NCI-H1417 treated with DMSO at 0.1 percent for 48 hours (cell line): ENCODE results near the gene LIMCH1.

ENCODE experiments used
- DNase-seq: peaks from one replicate; lab custom pipeline; 2025; lab: John Stamatoyannopoulos, UW

Gene LIMCH1

GRCh38 chr4:41602886-41603498, 65.0 kb downstream of the LIMCH1 start:
- DNase-seq, result no peak

- DNase-seq, result no peak
Measured at GRCh38 chr4:41609851-41610250, 71.9 kb downstream of the LIMCH1 start.

GRCh38 chr4:41610474-41610873, 72.5 kb downstream of the LIMCH1 start:
- DNase-seq, result no peak

- DNase-seq, result no peak
Measured at GRCh38 chr4:41611124-41611838, 73.3 kb downstream of the LIMCH1 start.

GRCh38 chr4:41611881-41612871, 74.2 kb downstream of the LIMCH1 start:
- DNase-seq, result no peak

GRCh38 chr4:41613386-41613785, 75.4 kb downstream of the LIMCH1 start:
- DNase-seq, result no peak

- no peak for DNase-seq
Measured at GRCh38 chr4:41613821-41614220, 75.9 kb downstream of the LIMCH1 start.

- no peak for DNase-seq
Measured at GRCh38 chr4:41614519-41614918, 76.6 kb downstream of the LIMCH1 start.

- no peak for DNase-seq
Measured at GRCh38 chr4:41619161-41619560, 81.2 kb downstream of the LIMCH1 start.

- peak; percentile 7 for DNase-seq
Measured at GRCh38 chr4:41620594-41621256, 82.8 kb downstream of the LIMCH1 start.

- no peak for DNase-seq
Measured at GRCh38 chr4:41622787-41623186, 84.8 kb downstream of the LIMCH1 start.

- no peak for DNase-seq
Measured at GRCh38 chr4:41624765-41625164, 86.8 kb downstream of the LIMCH1 start.

- no peak for DNase-seq
Measured at GRCh38 chr4:41625531-41625930, 87.6 kb downstream of the LIMCH1 start.

- no peak for DNase-seq
Measured at GRCh38 chr4:41628936-41629335, 91.0 kb downstream of the LIMCH1 start.

GRCh38 chr4:41631523-41631922, 93.6 kb downstream of the LIMCH1 start:
- no peak for DNase-seq

GRCh38 chr4:41632481-41633073, 94.6 kb downstream of the LIMCH1 start:
- no peak for DNase-seq

GRCh38 chr4:41633321-41633720, 95.4 kb downstream of the LIMCH1 start:
- DNase-seq, result no peak

- DNase-seq, result no peak
Measured at GRCh38 chr4:41635441-41635840, 97.5 kb downstream of the LIMCH1 start.

GRCh38 chr4:41638203-41638602, 100.2 kb downstream of the LIMCH1 start:
- DNase-seq, result no peak

GRCh38 chr4:41638866-41639265, 100.9 kb downstream of the LIMCH1 start:
- DNase-seq, result no peak

- DNase-seq, result no peak
Measured at GRCh38 chr4:41639291-41639690, 101.3 kb downstream of the LIMCH1 start.

- DNase-seq, result no peak
Measured at GRCh38 chr4:41640906-41641305, 102.9 kb downstream of the LIMCH1 start.
